Osteocyte (in vitro differentiated cells): ENCODE measurements around the gene RRAGB. TPM values are rescaled to one million over a fixed set of nuclear protein-coding genes. Genes with fewer than 3 reads are reported as not detected.
"Not testable (repeated sequence)": the region's sequence is repeated elsewhere in the genome, so short reads cannot be mapped to it uniquely, and the experiment has no call there.

Source experiments
- DNase-seq: peaks from one replicate; pipeline ENCODE4 v3.0.0; 2021; ENCODE audit warnings: mixed read lengths; ENCODE audit not compliant: unreplicated experiment; ENCODE audit errors: extremely low spot score
- H3K27ac Mint-ChIP-seq: one replicate; pipeline ENCODE4 v1.8.0; 2021; ENCODE audit warnings: mild to moderate bottlenecking, mixed read lengths; ENCODE audit not compliant: unreplicated experiment
- H3K27me3 Mint-ChIP-seq: one replicate; pipeline ENCODE4 v1.8.0; 2021; ENCODE audit warnings: mixed read lengths; ENCODE audit not compliant: unreplicated experiment
- H3K36me3 Mint-ChIP-seq: one replicate; pipeline ENCODE4 v1.8.0; 2021; ENCODE audit warnings: mixed read lengths; ENCODE audit not compliant: unreplicated experiment
- H3K4me1 Mint-ChIP-seq: one replicate; pipeline ENCODE4 v1.8.0; 2021; ENCODE audit warnings: mixed read lengths; ENCODE audit not compliant: unreplicated experiment
- H3K4me3 Mint-ChIP-seq: one replicate; pipeline ENCODE4 v1.8.0; 2021; ENCODE audit warnings: mild to moderate bottlenecking, moderate library complexity, mixed read lengths; ENCODE audit not compliant: unreplicated experiment
- H3K9me3 Mint-ChIP-seq: one replicate; pipeline ENCODE4 v1.8.0; 2021; ENCODE audit warnings: mixed read lengths; ENCODE audit not compliant: unreplicated experiment
- CTCF ChIP-seq: fragments of 200-600 bp; sonication (generic); IDR thresholded peaks from 2 replicates; pipeline ENCODE4 v1.5.0; 2021; ENCODE audit warnings: antibody characterized with exemption, mild to moderate bottlenecking, moderate library complexity
- total RNA-seq: library from RNA; stranded (reverse); gene quantifications from 2 replicates; pipeline ENCODE4 v1.2.1, GENCODE V29; 2021

Gene RRAGB
- total RNA-seq, 1 donor from 2014 or later: 30.3 TPM

- peaks cover 38% of the 10 kb centered on the region for H3K36me3 Mint-ChIP-seq
- TF ChIP-seq CTCF: no peak
- H3K27me3 Mint-ChIP-seq: no peaks in the 10 kb centered on the region
- H3K4me3 Mint-ChIP-seq: no peak overlapping the region
- H3K9me3 Mint-ChIP-seq: no peaks in the 10 kb centered on the region
- no peak overlapping the region for H3K27ac Mint-ChIP-seq
- DNase-seq: no peak
- no peaks in the 10 kb centered on the region for H3K4me1 Mint-ChIP-seq
Measured at GRCh38 chrX:55742649-55743048, 25.1 kb downstream of the RRAGB start.

GRCh38 chrX:55748463-55748862, 30.9 kb downstream of the RRAGB start:
- not testable (repeated sequence) for H3K27me3 Mint-ChIP-seq, H3K4me3 Mint-ChIP-seq, H3K9me3 Mint-ChIP-seq, DNase-seq, H3K4me1 Mint-ChIP-seq, H3K27ac Mint-ChIP-seq
- peaks cover 12% of the 10 kb centered on the region for H3K36me3 Mint-ChIP-seq

- no peak for TF ChIP-seq CTCF
- H3K4me3 Mint-ChIP-seq: no peak overlapping the region
- peaks cover 7% of the 10 kb centered on the region for H3K9me3 Mint-ChIP-seq
- H3K4me1 Mint-ChIP-seq: no peaks in the 10 kb centered on the region
- H3K36me3 Mint-ChIP-seq: peaks cover 12% of the 10 kb centered on the region
- H3K27me3 Mint-ChIP-seq: no peaks in the 10 kb centered on the region
- H3K27ac Mint-ChIP-seq: no peak overlapping the region
- DNase-seq: no peak
Measured at GRCh38 chrX:55750256-55750655, 32.7 kb downstream of the RRAGB start.

GRCh38 chrX:55754861-55755294, 37.3 kb downstream of the RRAGB start:
- H3K27me3 Mint-ChIP-seq: no peaks in the 10 kb centered on the region
- no peak overlapping the region for H3K4me3 Mint-ChIP-seq
- peaks cover 8% of the 10 kb centered on the region for H3K9me3 Mint-ChIP-seq
- H3K4me1 Mint-ChIP-seq: peaks cover 3% of the 10 kb centered on the region
- no peak for TF ChIP-seq CTCF
- peaks cover 13% of the 10 kb centered on the region for H3K36me3 Mint-ChIP-seq
- no peak overlapping the region for H3K27ac Mint-ChIP-seq
- no peak for DNase-seq

- H3K4me1 Mint-ChIP-seq: peaks cover 3% of the 10 kb centered on the region
- no peak overlapping the region for H3K27ac Mint-ChIP-seq
- no peaks in the 10 kb centered on the region for H3K27me3 Mint-ChIP-seq
- DNase-seq: no peak
- peaks cover 23% of the 10 kb centered on the region for H3K36me3 Mint-ChIP-seq
- H3K9me3 Mint-ChIP-seq: peaks cover 9% of the 10 kb centered on the region
- TF ChIP-seq CTCF: no peak
- H3K4me3 Mint-ChIP-seq: no peak overlapping the region
Measured at GRCh38 chrX:55758033-55758432, 40.5 kb downstream of the RRAGB start.

- TF ChIP-seq CTCF: no peak
- DNase-seq: no peak
- Mint-ChIP-seq H3K27ac (no peak overlapping the region), H3K27me3 (no peaks in the 10 kb centered on the region), H3K36me3 (peaks cover 23% of the 10 kb centered on the region), H3K4me3 (no peak overlapping the region), H3K4me1 (peaks cover 3% of the 10 kb centered on the region), H3K9me3 (peaks cover 9% of the 10 kb centered on the region)
Measured at GRCh38 chrX:55759478-55759877, 41.9 kb downstream of the RRAGB start.
